Measurements from ENCODE around the gene KDM5A.
"Not testable (repeated sequence)": the region's sequence is repeated elsewhere in the genome, so short reads cannot be mapped to it uniquely, and the experiment has no call there.

DNA sequence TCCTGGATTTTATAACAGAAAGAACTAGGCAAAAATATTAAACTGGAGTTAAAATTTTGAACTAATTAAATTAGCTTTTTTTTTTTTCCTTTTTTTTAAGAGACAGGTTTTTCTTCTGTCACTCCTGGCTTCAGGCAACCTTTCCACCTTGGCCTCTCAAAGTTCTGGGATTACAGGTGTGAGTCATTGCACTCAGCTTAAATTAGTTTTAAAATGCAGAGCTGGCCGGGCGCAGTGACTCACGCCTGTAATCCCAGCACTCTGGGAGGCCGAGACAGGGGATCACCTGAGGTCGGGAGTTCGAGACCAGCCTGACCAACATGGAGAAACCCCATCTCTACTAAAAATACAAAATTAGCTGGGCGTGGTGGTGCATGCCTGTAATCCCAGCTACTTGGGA, 39.5 kb downstream of the KDM5A start:
- not testable (repeated sequence) for TF ChIP-seq POLR2A (IDR thresholded peaks at IDR 0.05)
- TF ChIP-seq, protein P1, sequence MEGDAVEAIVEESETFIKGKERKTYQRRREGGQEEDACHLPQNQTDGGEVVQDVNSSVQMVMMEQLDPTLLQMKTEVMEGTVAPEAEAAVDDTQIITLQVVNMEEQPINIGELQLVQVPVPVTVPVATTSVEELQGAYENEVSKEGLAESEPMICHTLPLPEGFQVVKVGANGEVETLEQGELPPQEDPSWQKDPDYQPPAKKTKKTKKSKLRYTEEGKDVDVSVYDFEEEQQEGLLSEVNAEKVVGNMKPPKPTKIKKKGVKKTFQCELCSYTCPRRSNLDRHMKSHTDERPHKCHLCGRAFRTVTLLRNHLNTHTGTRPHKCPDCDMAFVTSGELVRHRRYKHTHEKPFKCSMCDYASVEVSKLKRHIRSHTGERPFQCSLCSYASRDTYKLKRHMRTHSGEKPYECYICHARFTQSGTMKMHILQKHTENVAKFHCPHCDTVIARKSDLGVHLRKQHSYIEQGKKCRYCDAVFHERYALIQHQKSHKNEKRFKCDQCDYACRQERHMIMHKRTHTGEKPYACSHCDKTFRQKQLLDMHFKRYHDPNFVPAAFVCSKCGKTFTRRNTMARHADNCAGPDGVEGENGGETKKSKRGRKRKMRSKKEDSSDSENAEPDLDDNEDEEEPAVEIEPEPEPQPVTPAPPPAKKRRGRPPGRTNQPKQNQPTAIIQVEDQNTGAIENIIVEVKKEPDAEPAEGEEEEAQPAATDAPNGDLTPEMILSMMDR (IDR thresholded peaks at IDR 0.05) = not testable (repeated sequence)
